NCI-H2196 treated with DMSO at 0.1 percent for 48 hours (cell line): Measurements from ENCODE around the gene SNX9.
"Not testable (repeated sequence)": the region's sequence is repeated elsewhere in the genome, so short reads cannot be mapped to it uniquely, and the experiment has no call there.

Experiments used
- DNase-seq: peaks from one replicate; lab custom pipeline; 2025; ENCODE audit not compliant: unreplicated experiment; lab: John Stamatoyannopoulos, UW

SNX9 gene

GRCh38 chr6:157946865-157947532, 124.0 kb downstream of the SNX9 start:
- no peak for DNase-seq

DNA sequence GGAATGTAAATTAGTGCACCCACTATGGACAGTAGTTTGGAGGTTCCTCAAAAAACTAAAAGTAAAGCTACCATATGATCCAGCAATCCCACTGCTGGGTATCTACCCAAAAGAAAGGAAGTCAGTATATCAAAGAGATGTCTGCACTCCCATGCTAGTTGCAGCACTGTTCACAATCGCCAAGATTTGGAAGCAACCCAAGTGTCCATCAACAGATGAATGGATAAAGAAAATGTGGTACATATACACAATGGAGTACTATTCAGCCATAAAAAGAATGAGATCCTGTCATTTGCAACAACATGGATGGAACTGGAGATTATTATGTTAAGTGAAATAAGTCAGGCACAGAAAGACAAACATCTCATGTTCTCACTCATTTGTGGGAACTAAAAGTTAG, 127.9 kb downstream of the SNX9 start:
- not testable (repeated sequence) for DNase-seq

- DNase-seq = no peak
Measured at GRCh38 chr6:157951828-157952227, 128.8 kb downstream of the SNX9 start.

GRCh38 chr6:157952861-157953351, 129.9 kb downstream of the SNX9 start:
- no peak for DNase-seq

- no peak for DNase-seq
Measured at GRCh38 chr6:157953580-157954091, 130.6 kb downstream of the SNX9 start.

DNA sequence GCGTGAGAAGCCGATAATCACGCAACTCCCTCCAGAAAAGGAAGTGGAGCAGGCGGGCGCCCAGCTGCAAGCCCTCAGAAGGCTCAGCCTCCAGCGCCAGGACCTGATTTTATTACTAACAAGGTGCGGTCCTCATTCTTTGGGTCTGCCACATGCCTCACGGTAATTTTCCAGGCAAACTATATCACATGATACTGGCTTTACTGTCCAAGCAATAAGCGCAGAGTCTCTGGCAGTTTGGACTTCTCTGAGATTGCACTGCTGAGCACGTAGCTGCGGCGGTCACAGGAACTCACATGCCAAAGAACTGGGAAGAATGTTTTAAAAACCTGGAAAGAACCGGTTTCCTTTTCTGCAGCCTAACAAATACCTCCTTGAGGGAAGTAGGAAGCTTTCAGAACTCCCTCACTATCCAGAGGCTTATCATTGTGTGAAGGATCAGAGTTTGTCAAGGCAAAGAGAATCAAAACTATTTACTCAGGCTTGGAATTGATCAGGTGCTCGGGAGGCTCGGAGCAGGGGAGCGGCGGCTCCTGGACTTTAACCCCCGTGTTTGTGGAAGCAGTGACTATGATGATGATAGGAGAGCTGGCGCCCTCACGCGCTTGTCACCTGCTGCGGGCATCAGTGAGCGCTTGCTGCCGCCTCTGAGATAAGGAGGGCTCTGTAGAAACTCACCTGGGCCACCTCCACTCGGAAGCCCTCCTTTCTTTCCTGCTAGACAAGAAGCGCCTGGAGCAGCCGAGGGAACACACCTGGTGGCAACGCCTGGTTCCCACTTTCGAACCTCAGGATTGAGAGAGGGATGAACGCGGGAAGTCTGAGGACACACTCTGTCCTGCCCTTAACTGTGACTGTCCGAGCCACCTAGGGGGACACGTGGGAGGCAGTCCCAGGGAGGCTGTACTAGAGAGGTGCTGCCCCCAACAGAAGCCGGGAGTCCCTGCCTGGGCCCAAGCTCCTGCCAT, 131.4 kb downstream of the SNX9 start:
- no peak for DNase-seq

DNA sequence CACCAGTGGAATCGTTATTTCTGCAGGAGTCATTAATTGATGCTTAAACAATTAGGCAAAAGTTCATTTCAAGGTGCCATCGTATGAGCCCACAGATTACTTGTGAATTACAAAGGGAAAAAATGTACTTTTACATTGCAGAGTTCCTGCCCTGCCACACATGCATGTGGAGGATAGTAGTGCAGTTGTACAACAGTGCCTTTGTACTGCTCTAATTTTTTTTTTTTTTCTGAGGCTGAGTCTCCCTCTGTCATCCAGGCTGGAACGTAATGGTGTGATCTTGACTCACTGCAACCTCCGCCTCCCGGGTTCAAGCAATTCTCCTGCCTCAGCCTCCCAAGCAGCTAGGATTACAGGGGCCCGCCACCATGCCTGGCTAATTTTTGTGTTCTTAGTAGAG, 132.6 kb downstream of the SNX9 start:
- DNase-seq = no peak

DNA sequence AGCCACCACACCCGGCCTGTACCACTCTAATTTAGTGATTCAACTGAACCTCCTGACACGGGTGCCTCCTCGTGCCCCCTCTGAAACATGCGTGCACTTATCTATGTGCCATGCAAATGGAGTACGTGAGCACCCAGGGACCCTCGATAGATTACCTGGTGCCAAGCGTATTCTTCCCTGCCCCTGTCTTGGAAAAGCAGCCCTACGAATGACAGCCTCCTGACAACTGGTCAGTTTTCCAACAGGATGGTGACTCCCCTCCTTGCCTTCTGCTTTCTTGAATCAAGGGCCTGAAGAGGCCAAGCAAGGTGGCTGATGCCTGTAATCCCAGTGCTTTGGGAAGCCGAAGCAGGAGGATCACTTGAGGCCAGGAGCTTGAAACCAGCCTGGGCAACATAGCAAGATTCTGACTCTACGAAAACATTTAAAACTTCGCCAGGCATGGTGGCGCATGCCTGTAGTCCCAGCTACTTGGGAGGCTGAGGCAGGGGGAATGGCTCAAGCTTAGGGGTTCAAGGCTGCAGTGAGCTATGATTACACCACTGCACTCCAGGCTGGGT, 133.2 kb downstream of the SNX9 start:
- no peak for DNase-seq

- DNase-seq = no peak
Measured at GRCh38 chr6:157959451-157960227, 136.6 kb downstream of the SNX9 start.

DNA sequence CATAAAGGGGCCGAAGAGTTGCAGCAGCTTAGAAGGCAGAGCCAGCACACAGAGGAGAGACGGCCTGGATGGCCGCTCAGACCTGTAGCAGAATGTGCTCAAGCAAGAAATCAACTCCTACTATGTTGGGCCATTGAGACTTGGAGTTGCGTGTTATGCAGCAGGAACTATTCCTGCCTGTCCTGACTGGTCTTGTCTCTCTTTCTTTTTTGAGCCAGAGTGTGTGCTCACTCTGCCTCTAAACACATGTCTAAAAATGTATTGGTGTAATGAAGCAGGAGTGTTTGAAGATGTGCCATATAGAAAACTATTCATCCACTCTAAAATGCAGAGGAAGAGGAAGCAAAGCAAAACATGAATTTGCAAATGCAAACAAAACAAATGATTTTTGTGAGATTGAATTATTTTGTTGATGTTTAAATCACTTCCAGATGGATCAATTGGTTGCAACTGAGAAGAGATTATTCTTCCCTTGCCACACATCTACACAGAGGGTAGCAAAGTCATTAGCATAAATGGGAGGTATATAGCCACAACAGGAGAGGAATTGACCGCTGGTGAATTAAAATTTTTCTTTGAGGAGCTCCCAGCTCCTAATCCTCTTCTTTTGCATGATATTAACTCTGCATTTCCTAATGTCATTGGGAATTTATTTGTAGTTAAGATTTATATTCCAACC, 138.2 kb downstream of the SNX9 start:
- DNase-seq = no peak

GRCh38 chr6:157961832-157962575, 139.0 kb downstream of the SNX9 start:
- DNase-seq = no peak

GRCh38 chr6:157962601-157963302, 139.7 kb downstream of the SNX9 start:
- no peak for DNase-seq

DNA sequence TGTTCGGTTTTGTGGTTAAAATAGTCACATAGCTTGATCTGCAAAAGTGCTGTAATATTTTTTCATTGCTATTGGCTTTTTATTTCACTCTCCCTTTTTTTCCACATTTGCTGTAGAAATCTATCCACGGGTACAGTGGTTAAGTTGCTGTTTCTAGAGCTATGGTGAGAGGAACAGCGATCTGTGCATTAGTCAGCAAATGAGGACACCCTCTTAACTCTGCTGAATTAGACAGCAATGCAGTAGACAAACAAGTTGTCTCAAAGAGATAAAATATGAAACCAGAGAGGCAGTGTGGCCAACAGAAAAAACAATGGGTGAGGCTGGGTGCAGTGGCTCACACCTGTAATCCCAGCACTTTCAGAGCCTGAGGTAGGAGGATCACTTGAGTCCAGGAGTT, 141.1 kb downstream of the SNX9 start:
- no peak for DNase-seq

DNA sequence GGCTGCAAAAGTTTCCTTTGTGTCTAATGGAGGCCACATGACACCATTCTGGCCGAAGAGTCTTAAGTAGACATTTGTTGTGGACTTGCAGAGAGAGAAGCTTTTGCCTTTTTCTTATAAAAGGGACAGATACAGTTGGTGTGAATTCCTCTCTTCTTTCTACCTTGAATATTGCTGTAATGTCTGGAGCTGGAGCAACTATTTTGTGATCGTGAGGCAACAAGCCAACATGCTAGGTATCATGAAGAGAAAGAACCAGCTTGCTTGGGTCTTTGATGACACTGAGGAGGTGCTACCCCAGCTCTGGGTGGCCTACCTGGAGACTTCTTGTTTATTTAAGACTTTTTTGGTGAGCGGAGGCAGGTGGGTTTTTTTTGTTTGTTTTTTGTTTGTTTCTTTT, 142.3 kb downstream of the SNX9 start:
- no peak for DNase-seq

GRCh38 chr6:157966589-157966977, 143.5 kb downstream of the SNX9 start:
- DNase-seq = no peak

DNA sequence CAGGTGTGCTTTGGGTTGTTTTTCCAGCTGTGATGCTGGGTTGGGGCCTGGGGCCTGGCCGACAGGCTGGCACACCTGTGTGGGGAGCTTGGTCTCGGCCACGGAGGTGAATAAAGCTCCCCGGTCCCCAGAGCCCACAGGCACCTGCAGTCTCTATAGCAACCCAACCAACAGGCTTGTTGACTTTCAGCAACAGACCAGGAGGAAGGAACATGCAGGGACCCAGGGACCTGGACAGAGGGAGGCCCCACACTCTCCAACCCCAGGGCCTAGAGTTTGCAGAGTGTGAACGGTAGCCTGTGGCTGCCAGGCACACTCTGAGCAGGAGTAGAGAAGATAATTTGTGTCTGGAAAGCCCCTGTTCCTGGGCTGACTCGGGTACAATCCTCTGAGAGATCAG, 144.0 kb downstream of the SNX9 start:
- DNase-seq = no peak

DNA sequence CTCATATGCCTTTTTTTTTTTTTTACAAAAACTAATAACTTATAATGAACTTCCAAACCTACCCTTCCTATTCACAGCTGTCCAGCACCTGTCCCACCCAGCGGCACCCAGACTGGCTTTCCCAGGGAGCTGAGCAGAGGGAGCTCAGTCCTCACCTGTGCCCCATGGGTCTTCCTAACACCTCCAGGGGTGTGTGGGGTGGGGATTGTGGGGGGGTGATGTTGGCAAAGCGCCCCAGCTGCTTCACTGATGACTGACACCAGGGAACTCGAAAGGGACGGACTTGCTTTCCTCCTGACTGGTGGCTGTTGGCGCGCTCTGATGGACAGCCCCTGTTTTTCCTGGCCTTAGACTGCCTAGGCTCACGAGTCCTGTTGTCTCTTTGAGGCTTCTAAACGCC, 144.4 kb downstream of the SNX9 start:
- no peak for DNase-seq

GRCh38 chr6:157972177-157972576, 149.1 kb downstream of the SNX9 start:
- not testable (repeated sequence) for DNase-seq

GRCh38 chr6:157974341-157974894, 151.4 kb downstream of the SNX9 start:
- DNase-seq = no peak
